ENCODE results near the gene CDCA7L. TPM values are rescaled to one million over a fixed set of nuclear protein-coding genes. Genes with fewer than 3 reads are reported as not detected.

CDCA7L gene
- polyA plus RNA-seq, 1 experiment, result 34.0 TPM

DNA sequence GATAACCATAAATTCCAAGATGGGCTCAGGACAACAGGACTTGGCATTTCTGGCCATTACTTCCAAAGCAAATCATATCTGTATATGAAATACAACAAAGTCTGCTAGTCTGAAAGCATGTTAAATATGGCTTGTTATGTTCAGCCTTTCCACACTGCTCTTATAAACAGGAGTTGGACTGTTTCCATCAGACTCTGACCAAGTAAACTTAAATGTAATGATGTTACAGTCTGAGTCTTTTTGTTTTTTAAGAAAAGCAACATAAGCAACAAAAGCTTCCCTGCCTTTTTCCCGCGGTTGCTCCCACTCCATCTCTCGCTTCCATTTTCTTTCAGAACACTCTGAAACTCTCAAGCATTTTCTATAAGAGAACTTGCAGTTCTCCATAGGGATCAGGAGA lies 8.1 kb upstream of the CDCA7L start:
- no peaks in the 10 kb centered on the region for H3K36me3 ChIP-seq (ENCODE audit: control insufficient read depth, insufficient read depth, low read length)
- no peak for DNase-seq (ENCODE audit: low read depth)
- POLR2A ChIA-PET, result interaction anchor here (0.6 kb wide), 1 partner anchor 10 kb away, joined by 3 read pairs; no protein-coding TSS in a partner anchor
- CTCF ChIA-PET, result no interaction called here
- H3K4me3 ChIP-seq (ENCODE audit: low read depth, low read length), result no peak overlapping the region
- TF ChIP-seq, protein P1, sequence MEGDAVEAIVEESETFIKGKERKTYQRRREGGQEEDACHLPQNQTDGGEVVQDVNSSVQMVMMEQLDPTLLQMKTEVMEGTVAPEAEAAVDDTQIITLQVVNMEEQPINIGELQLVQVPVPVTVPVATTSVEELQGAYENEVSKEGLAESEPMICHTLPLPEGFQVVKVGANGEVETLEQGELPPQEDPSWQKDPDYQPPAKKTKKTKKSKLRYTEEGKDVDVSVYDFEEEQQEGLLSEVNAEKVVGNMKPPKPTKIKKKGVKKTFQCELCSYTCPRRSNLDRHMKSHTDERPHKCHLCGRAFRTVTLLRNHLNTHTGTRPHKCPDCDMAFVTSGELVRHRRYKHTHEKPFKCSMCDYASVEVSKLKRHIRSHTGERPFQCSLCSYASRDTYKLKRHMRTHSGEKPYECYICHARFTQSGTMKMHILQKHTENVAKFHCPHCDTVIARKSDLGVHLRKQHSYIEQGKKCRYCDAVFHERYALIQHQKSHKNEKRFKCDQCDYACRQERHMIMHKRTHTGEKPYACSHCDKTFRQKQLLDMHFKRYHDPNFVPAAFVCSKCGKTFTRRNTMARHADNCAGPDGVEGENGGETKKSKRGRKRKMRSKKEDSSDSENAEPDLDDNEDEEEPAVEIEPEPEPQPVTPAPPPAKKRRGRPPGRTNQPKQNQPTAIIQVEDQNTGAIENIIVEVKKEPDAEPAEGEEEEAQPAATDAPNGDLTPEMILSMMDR (IDR thresholded peaks at IDR 0.05; ENCODE audit: insufficient read depth, low read depth, low read length), result no peak
- H3K27me3 ChIP-seq (ENCODE audit: control insufficient read depth, insufficient read depth, low read length), result no peaks in the 10 kb centered on the region

DNA sequence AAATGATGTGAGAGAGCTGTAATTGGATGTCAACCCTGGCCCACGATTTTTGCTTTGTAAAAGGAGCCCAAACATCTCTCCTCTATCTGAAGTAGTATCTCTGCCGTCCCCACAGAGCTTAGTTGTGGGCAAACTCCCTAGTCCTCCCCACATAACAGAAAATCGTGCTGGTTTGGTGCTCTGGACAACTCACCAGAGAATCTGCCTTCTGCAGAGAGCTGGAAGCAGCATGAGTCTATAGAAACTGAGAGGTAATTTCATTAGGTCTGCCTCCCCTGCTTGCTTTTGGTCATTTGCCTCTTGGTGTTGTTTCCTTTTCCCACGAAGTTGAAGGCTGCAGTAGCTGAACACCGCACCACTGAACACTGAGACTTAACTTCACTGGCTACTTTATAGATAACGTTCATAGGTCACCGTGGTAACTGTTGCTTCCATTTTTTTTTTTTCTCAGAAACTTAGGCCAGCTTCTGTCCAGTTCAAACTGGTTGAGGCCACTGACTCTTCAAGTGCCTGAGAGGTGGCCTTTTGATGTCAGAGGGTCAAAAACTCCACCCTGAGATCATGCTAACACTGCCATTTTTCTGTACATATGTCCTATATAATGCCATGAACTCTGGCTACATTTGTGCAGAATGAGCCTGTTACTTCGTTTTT lies 3.3 kb upstream of the CDCA7L start:
- TF ChIP-seq, protein P1 (IDR thresholded peaks at IDR 0.05; ENCODE audit: insufficient read depth, low read depth, low read length), result no peak
- H3K4me3 ChIP-seq (ENCODE audit: low read depth, low read length), result no peak overlapping the region
- H3K27me3 ChIP-seq (ENCODE audit: control insufficient read depth, insufficient read depth, low read length), result no peaks in the 10 kb centered on the region
- CTCF ChIA-PET, result no interaction called here
- DNase-seq (ENCODE audit: low read depth), result no peak
- H3K36me3 ChIP-seq (ENCODE audit: control insufficient read depth, insufficient read depth, low read length), result no peaks in the 10 kb centered on the region
- POLR2A ChIA-PET, result no interaction called here

DNA sequence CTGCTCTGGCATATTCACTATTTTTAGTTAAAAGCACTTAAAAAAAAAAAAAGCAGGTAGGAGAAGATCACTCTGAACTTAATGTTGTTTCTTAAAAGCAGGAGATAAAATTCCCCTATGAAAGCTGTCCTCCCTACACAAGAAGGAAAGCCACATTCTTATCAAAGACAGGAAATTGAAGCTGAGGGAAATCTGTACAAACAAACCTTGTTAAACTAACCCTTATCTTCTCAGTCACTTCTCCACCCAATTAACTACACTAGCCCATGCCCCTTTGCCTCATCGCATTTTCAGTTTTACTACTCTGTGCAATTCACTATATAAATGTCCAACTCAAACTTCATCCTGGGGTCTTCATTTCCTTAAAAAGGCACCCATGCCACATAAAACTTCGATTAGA lies 2.7 kb upstream of the CDCA7L start:
- ChIA-PET POLR2A (no interaction called here), CTCF (no interaction called here)

DNA sequence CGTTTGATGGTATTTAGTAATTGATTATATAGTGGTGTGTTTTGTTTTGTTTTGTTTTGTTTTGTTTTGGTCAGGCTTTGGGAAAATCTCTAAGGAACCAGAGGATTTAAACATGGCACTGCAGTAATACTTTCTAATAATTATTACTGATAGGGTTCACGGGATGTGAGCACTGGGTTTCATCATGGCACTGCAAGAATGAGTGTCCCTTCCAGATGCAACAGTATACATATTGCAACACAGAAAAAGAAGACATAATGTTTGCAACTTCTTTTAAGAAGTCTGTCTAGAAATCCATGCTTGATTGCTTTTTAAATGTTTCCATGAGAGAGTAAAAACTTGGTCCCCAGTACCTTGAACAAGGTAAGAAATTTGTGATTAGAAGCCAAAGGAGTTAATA lies 2.2 kb upstream of the CDCA7L start:
- Histone ChIP-seq H3K27me3 (ENCODE audit: control insufficient read depth, insufficient read depth, low read length) (no peaks in the 10 kb centered on the region), H3K4me3 (ENCODE audit: low read depth, low read length) (no peak overlapping the region), H3K36me3 (ENCODE audit: control insufficient read depth, insufficient read depth, low read length) (no peaks in the 10 kb centered on the region)
- ChIA-PET CTCF (no interaction called here), POLR2A (no interaction called here)
- TF ChIP-seq, protein P1 (IDR thresholded peaks at IDR 0.05; ENCODE audit: insufficient read depth, low read depth, low read length), result no peak
- no peak for DNase-seq (ENCODE audit: low read depth)

More for the DNA sequence above, 2.7 kb upstream of the CDCA7L start:
- no peaks in the 10 kb centered on the region for H3K36me3 ChIP-seq (ENCODE audit: control insufficient read depth, insufficient read depth, low read length)
- TF ChIP-seq, protein P1 (IDR thresholded peaks at IDR 0.05; ENCODE audit: insufficient read depth, low read depth, low read length), result no peak
- no peaks in the 10 kb centered on the region for H3K27me3 ChIP-seq (ENCODE audit: control insufficient read depth, insufficient read depth, low read length)
- DNase-seq (ENCODE audit: low read depth), result no peak
- no peak overlapping the region for H3K4me3 ChIP-seq (ENCODE audit: low read depth, low read length)

DNA sequence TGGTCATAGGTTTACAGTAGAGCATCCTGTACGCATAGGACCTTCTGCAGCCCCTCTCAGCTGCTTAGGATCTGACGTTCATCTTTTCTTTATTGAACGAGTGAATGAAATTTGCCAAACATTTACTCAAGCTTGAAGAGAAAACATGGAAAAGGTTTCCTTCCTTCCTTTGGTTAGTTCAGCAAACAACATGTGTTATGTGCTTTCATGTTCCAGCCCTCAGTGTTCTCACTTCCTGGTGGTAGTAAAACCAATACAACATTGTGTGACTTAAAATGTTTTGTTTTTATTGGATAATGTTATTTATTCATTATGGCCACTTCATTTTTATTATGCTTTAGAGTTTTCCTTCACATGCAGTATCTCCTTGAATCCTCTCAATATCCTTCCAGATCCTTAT lies 1.4 kb upstream of the CDCA7L start:
- CTCF ChIA-PET, result interaction anchor here (0.8 kb wide), 1 partner anchor 50 kb away, joined by 3 read pairs; no protein-coding TSS in a partner anchor
- POLR2A ChIA-PET, result interaction anchor here (0.6 kb wide), 1 partner anchor 28 kb away, joined by 3 read pairs; no protein-coding TSS in a partner anchor
- DNase-seq (ENCODE audit: low read depth), result no peak
- no peaks in the 10 kb centered on the region for H3K27me3 ChIP-seq (ENCODE audit: control insufficient read depth, insufficient read depth, low read length)
- H3K36me3 ChIP-seq (ENCODE audit: control insufficient read depth, insufficient read depth, low read length), result no peaks in the 10 kb centered on the region
- H3K4me3 ChIP-seq (ENCODE audit: low read depth, low read length), result no peak overlapping the region
- TF ChIP-seq, protein P1 (IDR thresholded peaks at IDR 0.05; ENCODE audit: insufficient read depth, low read depth, low read length), result no peak

Data from BJ (cell line).